Activated gamma-delta T cell treated with anti-CD3 and anti-CD28 coated beads, Interleukin-2, amount 50 U/mL, for 16 hours (primary cell): Measurements from ENCODE around the gene UGDH.
A peak's percentile ranks its signal among the peaks of the same experiment; 100 is the strongest.
"Not testable (repeated sequence)": the region's sequence is repeated elsewhere in the genome, so short reads cannot be mapped to it uniquely, and the experiment has no call there.

Source experiments
- DNase-seq: peaks from one replicate; pipeline ENCODE4 v3.0.0-alpha.2; 2020; ENCODE audit warnings: low read depth

The UGDH gene

DNA sequence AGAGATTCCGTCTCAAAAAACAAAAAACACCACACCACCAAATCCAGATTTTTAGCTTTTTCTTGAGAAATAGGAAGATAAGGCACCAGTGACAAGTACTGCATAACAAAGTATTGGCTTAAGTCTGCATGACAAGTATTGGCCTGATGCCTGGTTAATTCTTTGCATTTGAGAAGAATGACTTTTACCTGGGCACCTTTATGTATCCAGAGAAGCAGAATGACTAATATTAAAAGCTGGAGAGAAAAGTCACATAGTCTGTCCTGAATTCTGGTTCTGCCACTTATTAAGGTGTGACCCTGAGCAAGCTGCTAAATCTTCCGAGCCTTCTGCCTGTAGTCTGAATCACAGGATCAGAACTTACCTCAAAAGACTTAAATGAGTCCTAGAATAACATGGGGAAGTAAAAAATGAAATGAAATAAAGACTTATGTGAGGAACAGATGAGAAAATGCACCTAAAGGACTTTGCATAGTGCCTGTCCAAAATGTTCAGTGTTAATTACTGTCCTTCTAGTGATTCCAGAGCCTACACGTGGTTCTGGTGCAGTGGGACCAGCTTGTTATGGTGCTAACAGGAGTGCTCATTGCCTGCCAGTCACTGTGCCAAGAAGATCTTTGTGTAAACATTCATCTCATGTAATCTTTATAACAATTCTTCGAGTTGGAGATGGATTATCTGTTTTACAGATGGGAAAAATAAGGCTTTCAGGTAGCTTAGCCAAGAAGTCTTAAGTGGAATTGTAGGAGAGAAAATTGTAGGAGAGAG is 31.6 kb downstream of the UGDH start:
- DNase-seq, result no peak

DNA sequence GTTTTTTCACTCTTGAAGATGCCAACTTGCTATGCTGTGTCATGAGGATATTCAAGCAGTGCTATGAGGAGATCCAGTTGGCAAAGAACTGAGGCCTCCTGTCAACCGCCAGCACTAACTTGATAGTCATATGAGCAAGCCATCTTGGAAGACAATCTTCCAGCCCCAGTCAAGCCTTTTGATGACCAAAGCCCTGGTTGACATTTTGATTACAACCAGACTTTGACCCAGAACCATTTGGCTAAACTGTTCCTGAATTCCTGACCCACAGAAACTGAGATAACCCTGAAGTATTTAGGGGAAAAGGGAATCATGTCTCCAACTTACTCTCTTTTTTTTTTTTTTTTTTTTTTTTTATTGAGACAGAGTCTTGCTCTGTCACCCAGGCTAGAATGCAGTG is 32.9 kb downstream of the UGDH start:
- no peak for DNase-seq

DNA sequence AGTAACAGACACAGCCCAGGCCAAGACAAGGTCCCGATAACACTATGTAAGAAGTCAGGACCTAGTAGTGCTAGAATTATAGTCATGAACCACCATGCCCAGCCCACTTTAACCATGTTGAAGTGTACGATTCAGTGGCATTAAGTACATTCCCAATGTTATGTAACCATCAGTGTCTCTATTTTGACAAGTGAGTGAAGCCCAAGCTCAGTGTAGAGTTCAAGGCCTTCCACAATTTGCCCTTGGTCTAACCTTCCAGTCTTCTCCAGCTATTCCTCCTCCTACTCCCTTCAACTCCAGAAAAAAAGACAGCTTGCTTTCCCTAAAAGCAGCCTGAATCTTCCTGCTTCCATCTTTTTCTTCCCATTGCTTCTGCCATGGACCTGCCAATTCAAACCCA is 36.9 kb downstream of the UGDH start:
- no peak for DNase-seq

DNA sequence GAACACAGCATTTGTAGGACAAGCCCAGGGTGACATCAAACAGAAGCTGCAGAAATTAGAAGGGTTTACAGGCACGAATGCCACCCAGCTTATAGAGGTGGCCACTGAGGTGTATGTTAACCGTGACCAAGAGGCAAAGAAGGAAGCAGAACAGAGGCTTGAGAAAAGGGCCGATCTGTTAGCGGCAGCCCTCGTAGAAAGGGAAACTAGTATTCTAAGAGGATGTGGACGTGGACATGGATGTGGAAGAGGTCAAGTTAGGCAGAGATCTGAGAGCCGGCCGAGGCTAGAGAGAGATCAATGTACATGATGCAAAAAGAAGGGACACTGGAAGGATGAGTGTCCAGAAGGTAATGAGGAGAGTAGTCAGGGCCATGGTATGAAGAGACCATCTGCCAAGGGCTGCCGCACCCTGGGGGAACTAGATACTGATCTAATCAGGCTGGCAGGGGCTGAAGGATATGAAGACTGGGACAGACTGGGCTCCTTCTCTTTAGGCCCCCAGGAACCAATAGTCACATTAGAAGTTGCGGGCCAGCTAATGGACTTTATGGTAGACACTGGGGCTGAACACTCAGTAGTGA is 40.9 kb downstream of the UGDH start:
- no peak for DNase-seq

DNA sequence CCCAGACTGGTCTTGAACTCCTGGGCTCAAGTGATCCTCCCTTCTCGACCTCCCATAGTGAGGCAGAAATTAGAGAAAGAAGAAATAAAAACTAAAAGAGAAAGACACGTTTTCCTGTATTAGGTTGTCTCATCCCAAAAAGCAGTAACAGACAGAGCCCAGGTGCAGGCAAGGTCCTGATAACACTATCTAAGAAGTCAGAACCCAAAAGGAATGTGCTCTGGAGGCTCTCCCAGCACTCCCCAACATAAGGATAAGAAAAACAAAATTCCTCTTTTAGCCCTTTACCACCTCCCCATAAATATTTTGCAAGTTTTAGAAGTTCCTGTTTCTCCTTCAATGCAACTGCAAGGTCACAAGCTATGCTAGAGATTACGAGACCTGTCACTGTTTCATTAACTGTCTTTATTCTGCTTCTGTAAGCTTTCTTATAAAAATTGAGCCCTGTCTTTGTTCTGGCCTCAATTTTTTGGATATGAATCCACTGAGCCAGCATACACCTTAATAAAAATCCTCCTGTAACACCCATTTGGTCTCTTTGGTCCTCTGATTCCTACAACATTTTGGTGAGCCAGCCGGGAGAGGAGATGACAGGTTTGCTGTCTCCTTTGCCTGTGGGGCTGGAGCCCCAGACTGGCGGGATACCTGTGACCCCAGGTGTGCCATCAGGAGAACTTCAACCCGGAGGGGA is 42.5 kb downstream of the UGDH start:
- DNase-seq, result no peak

DNA sequence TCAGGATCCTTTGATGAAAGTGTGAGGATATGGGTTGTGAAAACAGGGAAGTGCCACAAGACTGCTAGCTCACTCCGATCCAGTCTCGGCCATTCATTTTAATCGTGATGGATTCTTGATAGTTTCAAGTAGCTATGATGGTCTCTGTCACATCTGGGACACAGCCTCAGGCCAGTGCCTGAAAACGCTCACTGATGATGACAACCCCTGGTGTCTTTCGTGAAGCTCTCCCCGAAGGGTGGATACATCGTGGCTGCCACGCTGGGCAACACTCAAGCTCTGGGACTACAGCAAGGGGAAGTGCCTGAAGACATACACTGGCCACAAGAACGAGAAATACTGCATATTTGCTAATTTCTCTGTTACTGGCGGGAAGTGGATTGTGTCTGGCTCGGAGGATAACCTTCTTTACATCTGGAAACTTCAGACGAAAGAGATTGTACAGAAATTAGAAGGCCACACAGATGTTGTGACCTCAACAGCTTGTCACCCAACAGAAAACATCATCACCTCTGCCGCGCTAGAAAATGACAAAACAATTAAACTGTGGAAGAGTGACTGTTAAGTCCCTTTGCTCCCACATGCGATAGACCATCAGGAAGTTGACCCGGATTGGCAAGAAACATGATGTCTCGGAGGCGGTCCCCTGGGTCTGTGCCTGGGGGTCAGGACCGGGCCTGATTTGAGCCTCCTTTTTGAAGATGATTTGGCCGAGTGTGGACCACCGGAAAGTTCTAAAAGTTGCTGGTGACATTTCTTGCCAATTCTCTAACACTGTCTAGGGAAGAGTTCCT is 46.1 kb downstream of the UGDH start:
- no peak for DNase-seq

DNA sequence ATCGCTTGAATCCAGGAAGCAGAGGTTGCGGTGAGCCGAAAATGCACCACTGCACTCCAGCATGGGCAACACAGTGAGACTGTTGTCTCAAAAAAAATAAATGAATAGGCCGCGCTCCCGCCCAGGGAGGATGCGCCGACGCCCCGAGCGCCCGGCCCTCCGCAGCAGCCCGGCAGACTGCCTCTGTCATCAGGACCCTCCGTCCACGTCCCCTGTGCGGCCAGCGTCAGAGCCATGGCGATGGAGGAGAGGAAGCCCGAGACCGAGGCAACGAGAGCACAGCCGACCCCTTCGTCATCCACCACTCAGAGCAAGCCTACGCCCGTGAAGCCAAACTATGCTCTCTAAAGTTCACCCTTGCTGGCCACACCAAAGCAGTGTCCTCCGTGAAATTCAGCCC is 47.0 kb downstream of the UGDH start:
- DNase-seq, result no peak

DNA sequence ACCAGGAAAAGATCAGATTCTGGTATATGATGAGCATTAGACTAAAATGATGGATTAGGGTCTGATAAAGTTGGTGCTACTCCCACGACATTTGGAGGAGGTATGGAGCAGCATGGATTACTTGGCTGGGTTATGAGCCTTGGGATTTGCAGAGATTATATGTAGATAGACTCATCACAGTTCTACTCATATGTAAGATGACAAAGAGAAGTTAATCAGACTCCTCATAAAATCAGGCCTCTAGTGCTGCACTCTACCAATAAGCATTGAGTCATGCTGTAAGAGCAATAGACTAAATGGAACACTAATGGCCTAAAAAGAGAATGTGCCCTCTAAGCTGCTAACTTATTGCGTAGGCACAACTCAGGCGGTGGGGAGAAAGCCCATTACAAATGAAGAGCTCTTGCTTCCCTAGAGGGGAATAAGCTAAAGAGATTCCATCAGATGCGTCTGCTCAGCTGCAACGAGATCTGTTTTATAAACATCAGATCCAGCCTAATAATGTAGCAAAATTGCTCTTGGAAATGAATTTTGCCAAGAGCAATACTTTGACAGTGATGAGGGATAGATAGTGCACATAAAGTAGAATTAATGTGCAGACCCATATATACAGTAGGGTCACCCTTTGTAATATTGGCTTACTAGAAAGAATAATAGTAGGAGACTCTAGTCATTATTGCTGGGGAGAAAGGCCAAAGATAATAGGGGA is 50.9 kb downstream of the UGDH start:
- DNase-seq, result no peak

DNA sequence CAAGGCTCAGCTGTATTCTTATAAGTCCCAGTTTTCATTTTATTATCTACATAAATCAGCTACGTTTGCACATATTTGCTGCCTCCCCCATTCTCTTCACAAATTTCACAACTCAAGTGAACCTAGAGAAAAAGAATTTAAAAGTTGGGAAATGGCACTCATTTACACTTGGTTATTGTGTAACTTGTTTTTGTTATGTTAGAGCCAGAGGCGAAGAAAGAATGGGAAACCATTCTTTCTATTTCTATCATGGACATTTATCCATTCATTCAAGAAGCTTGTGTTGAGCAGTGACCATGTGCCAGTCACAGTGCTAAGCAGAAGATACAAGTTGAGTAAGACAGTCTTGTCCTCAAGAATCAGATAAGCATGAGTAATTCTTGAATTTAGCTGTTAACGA is 54.8 kb downstream of the UGDH start:
- no peak for DNase-seq

DNA sequence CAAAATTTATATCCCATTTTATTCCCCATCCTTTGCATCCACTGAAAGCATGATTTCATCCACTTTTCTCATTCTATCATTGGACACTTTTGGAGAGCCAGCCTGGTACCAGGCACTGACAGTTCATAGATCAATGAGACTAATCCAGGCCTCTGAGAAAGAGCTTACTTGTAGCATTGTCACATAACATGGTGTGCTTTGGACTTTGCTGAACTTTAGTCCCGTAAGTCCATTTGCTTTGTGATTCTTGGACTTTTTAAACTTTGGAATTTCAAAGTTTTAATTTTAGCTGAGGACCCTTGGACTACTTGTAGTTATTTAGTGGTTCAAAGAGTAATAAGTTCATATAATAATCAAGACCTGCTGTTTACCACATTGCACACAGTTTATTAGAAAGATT is 56.8 kb downstream of the UGDH start:
- no peak for DNase-seq

DNA sequence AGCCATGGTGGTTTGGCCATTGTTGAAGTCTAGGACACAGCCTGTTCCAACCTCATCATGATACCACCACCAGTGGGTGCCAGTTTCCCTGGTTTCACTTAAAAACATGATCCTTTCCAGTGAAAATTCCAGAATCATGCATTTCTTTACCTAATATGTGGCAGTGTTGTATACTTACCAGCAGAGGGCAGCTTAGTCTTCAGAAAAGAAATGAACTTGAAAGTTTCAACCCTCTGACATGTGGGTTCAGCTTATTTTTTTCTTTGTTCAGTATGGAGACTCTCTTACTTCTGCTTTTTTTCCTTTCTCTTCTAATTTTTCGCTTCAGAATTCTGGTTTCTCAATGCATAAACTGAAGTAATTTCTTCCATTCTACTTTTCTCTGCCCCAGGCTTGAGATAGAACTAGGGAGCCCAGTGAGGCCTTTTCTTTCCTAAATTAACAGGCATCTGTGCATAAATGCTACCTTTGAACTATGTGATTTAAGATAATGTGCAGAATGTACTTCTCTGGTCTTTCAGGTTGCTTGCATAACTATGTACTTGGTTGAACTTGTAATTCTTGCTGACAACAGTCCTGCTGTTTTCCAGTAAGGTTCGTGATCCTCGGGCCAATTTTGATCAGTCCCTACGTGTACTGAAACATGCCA is 57.7 kb downstream of the UGDH start:
- DNase-seq, result no peak

DNA sequence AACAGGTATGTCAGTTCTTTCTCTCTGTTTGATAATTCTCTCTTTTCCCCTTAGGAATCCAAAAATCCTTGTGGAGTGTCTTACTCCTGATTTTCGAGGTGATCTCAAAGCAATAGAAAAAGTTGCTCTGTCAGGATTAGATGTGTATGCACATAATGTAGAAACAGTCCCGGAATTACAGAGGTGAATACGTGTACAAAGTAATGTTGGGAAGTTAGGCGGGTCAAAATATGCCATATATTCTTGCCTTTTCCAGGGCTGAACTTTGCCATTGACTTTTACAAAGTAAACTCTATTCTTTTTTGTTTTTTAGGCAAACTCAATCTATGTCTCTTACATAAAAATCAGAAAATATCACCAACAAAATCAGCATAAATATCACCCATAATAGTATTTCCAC is 59.8 kb downstream of the UGDH start:
- no peak for DNase-seq

DNA sequence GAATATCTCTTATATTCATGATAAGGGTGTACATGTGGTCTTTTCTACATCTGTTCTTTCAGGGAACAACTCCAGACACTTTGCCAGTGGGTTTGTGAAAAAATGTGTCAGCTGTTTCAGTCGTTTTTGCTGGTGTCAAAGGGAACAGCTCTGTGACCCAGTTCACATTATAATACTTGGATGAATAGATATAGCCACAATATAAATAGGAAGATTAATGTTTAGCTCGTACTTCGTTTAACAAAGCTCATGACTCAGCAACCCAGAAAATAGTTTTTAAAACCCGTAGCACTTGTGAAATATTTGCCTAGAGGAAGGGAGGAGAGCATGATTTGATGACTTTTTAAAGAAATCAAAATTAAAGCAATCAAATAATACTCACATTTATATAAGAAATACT is 60.5 kb downstream of the UGDH start:
- DNase-seq, result no peak

DNA sequence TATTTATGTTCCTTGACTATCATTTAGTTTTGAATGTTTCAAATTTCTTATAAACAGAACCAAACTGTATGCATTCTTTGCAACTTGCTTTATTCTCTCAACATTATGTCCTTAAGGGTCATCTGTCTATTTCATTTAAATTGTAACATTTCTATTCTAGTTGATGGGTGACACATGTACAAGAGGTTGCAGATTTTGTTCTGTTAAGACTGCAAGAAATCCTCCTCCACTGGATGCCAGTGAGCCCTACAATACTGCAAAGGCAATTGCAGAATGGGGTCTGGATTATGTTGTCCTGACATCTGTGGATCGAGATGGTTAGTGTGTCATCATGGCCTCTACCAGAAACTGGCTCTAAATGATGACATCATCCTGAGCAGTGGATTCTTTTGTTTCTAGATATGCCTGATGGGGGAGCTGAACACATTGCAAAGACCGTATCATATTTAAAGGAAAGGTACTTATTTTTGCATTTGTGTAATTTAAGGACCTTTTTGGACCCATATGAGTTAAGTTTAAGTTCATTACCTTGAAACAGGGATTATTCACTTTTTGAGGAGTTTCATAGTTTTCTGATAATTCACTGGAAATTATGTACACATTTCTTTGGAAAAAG is 62.2 kb downstream of the UGDH start:
- DNase-seq, result no peak

DNA sequence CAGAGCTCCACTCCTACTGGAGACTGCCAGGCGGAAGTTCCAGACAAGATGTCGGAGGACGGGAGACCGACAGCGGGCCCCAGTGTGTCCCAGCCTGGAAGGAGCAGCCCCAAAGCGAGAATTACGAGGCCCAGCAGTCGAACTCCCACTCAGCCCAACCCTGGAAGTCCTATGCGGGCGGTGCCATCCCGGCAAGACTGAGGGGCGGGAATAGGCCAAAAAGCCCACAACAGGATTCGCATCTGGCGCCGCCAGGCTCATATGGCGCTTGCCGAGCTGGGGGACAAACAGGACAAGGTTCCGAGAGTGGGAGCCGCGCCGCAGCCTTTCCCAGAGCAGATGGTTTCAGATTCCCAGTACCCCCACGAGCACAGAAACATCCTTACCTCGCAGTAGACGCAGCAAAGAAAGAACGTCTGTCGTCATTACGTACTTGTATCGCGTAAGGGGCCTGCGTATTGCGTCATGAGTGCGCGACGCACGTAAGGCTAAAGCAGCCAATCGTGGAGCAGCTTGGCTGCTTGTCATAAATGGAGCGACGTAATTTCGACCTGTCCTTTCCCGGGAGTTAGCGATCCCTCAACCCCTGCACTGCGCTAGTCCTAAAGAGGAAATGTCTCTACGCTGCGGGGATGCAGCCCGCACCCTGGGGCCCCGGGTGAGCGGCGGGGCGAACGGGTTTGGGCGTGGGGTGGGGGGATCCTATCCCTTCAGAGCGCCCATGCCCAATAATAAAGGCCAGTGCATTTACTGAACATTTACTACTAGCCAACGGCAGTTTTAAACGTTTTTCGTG is 68.5 kb downstream of the UGDH start, which contains the start of the genes LIAS and RPL9:
Gene LIAS (plus strand): TSS at position 552 of the 796 bp plus-strand sequence. CDS start 62 bp downstream, at position 614.
Gene RPL9 (minus strand): TSS at position 418 of the 796 bp plus-strand sequence. CDS start 483 bp downstream, outside the sequence.
- peak; percentile 87 for DNase-seq

DNA sequence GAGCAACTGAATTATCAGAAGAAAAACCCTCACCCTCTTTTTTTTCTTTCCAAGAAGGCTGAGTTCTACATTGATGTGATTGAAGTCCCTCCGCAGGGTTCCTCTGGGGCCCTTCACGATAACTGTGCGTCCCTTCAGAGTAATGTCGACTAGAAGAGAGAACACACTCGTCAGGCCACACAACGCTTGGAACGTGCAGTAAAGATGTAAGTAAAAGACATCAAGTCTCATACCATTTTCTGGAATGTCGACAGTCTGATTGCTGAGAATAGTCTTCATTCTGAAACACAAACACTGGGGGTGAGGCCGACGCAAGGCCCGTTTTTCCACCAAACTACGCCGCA is 69.1 kb downstream of the UGDH start:
- not testable (repeated sequence) for DNase-seq

DNA sequence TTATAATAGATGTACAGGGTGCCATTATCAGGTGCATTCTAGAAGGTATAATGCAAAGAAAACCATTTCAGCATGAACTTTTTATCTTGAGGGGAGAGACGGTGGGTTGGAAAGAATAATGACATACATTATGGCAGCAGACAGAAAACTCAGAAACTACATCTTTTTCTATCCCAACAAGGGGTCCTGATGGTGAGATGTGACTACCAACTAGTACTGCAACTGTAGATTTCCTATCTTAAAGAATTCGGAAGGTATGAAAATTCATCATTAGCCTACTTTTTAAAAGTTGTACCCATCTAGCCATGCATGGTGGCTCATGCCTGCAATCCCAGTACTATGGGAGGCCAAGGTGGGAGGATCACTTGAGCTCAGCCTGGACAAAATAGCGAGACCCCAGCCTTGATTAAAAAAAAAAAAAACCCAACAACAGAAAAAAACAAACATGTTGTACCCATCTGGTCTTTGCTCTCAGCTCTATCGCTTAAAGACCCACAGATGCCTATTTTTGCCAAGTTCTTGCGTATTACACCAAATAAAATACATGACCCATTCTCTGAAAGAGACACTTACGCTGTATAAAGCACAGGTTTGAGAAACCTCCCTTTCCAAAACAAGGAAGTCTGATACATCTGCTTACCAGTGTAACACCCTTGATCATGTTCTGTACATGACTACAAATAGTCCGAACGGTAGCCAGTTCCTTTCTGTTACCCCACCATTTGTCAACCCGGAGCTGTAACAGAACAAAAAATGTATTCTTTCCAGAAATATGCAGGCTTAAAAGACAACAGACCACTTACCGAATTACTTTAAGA is 70.1 kb downstream of the UGDH start:
- no peak for DNase-seq

DNA sequence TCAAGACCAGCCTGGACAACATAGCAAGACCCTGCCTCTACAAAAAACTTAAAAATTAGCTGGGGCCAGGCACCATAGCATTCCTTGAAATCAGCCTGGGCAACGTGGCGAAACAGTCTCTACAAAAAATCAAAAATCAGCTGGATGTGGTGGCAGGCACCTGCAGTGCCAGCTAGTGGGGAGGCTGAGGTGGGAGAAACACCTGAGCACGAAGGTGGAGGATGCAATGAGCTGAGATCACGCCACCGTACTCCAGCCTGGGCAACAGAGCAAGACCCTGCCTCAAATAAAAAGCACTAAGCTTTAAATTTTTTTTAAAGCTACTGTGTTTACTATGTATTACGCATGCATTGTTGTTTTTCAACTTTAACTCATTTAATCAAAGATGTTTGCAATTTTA is 71.8 kb downstream of the UGDH start:
- DNase-seq, result no peak

DNA sequence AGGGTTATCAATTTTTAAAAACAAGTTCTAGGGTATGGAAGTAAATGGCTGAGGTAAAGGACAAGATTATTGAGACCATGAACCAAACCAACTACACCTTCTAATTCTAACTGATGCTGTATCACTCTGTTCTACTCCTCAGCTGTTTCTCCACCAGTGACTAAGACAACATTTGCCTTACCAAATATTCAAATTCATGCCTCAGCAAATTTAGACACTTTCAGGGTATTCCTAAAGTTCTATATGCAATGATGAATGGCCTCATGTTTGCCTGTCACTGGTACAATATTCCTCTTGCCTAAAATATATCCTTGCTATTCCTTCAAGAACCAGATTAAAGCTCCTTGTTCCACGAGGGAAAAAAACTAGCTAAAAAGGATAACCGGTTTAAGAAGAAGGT is 73.5 kb downstream of the UGDH start:
- no peak for DNase-seq
